ENCODE data around the gene WDPCP. TPM values are rescaled to one million over a fixed set of nuclear protein-coding genes. Genes with fewer than 3 reads are reported as not detected.

WDPCP gene
- total and polyA plus RNA-seq, 2 of the 8 experiments (the other 6 are each of a cell fraction or from before 2014, with no cell fraction given) = 9.3 to 25.8 TPM

DNA sequence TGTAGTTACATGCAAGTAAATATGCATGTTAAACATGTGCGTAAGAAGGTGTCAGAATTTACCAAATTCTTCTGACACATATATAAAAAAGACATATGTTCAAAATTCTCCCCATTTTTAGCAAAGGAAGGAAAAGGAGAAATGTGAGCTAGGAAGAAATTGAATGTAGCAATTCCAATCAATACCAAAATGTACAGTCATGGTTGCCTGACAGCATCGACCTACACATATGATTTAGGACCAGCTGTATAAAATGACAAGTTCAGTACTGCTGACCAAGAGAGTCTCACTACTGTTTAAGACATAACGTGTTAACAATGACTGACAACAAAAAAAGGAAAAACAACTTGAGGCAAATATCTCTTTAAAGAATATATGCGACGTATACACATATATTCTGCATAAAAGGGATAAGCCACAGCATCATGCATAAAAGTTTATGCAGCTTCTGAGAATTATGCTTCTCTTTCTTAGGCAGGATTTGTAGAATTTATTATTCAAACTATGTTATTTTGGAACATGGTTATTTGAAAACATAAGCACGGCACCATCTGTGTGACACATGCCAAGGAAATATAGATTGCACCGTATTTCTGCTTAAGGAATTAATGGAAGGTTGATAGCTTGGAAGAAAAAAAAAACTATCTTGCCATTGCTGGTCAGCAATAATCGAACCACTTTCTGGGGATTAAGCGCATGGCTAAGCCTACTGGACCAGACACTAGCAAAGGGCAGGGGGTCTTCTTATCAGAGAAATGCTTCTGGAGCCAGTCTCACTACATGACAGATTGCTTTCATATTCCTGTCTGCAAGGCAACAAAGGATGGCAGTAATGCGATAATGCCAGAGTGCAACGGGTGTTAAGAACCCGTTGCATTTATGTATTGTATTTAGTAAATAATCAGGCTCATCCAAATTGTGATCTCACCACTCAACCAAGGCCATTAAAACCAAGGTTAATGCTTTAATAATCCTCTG is 154.0 kb downstream of the WDPCP start:
- no peak overlapping the region for H3K56ac ChIP-seq (replicated peaks; ENCODE audit: insufficient read length, low read depth, low read length)
- H3K9me3 ChIP-seq (ENCODE audit: insufficient read depth in 2 of 2, low read depth in 1 of 2, low read length in 1 of 2) = peaks cover 0 to 2% of the 10 kb centered on the region in 2 experiments; a peak in 1 of 4 replicates
- no peak overlapping the region for H3K14ac ChIP-seq (ENCODE audit: insufficient read length)
- H3K9ac ChIP-seq (replicated peaks in 1 of 4; ENCODE audit: extremely low read depth in 1 of 4, low read depth in 3 of 4, low read length in 3 of 4) = no peak overlapping the region
- 94% methylated on average over 12 of the region's 12 CpGs; no CpG with 5 or more reads in 1 of the 2 experiments for WGBS, 2 experiments (ENCODE audit: extremely low coverage in 1 of 2, insufficient coverage in 1 of 2, insufficient read length in 1 of 2, insufficient replicate concordance in 2 of 2, low coverage in 1 of 2, low lambda C conversion rate in 2 of 2, missing lambda C conversion rate in 1 of 2)
- H3K4me3 ChIP-seq (ENCODE audit: extremely low read depth in 1 of 4, insufficient read depth in 2 of 4, low read depth in 3 of 4, low read length in 4 of 4) = no peak overlapping the region
- no peak for TF ChIP-seq CREB1 (IDR thresholded peaks at IDR 0.05)
- TF ChIP-seq EP300 (IDR thresholded peaks at IDR 0.05; ENCODE audit: borderline replicate concordance in 1 of 2, low read depth in 2 of 2, low read length in 2 of 2) = no peak
- no peak for TF ChIP-seq EZH2 (IDR thresholded peaks at IDR 0.05; ENCODE audit: low read depth, low read length, severe bottlenecking)
- no peaks in the 10 kb centered on the region for H3K27me3 ChIP-seq (replicated peaks in 1 of 4; ENCODE audit: control insufficient read depth in 3 of 4, extremely low read depth in 1 of 4, insufficient read depth in 3 of 4, low read length in 3 of 4)
- H2BK12ac ChIP-seq (ENCODE audit: low read depth, low read length) = no peak overlapping the region
- H2BK120ac ChIP-seq (replicated peaks; ENCODE audit: low read depth, low read length) = no peak overlapping the region
- no peaks in the 10 kb centered on the region; the same call in 1 of the 2 replicates for H3K23me2 ChIP-seq (ENCODE audit: low read depth, low read length)
- H3K4ac ChIP-seq (replicated peaks; ENCODE audit: insufficient read length, low read depth, low read length) = no peak overlapping the region
- H3K4me2 ChIP-seq (ENCODE audit: insufficient read depth in 1 of 2, low read depth in 2 of 2, low read length in 2 of 2) = no peak overlapping the region
- ChIA-PET CTCF (ENCODE audit: partially characterized antibody) (interaction anchor here (0.7 to 1.3 kb wide), 3 partner anchors 9 to 448 kb away, joined by 3 to 7 read pairs (median 4); no protein-coding TSS in a partner anchor), POLR2A (ENCODE audit: partially characterized antibody) (no interaction called here)
- no peak for DNase-seq (ENCODE audit: low read depth in 1 of 2, low spot score in 2 of 2)
- H3K27ac ChIP-seq (ENCODE audit: low read depth, low read length) = no peak overlapping the region
- no peak overlapping the region for H4K8ac ChIP-seq (ENCODE audit: extremely low read depth, insufficient read depth, low read length)
- no peaks in the 10 kb centered on the region for H3K79me1 ChIP-seq (ENCODE audit: low read depth, low read length)
- H4K91ac ChIP-seq (replicated peaks; ENCODE audit: insufficient read length, low read length) = no peak overlapping the region
- H3K18ac ChIP-seq (ENCODE audit: extremely low read depth, low read length) = no peak overlapping the region
- no peak for FAIRE-seq
- H2BK15ac ChIP-seq (ENCODE audit: low read length) = no peak overlapping the region
- no peak overlapping the region for H4K5ac ChIP-seq (ENCODE audit: insufficient read length, low read depth, low read length)
- no peaks in the 10 kb centered on the region for H4K20me1 ChIP-seq (replicated peaks in 1 of 2; ENCODE audit: control insufficient read depth in 1 of 2, insufficient read depth in 2 of 2, low read length in 2 of 2)
- H3K36me3 ChIP-seq (ENCODE audit: control insufficient read depth in 2 of 4, insufficient read depth in 4 of 4, low read length in 3 of 4) = no peaks in the 10 kb centered on the region; a peak in 2 of 8 replicates
- H2BK5ac ChIP-seq (ENCODE audit: low read depth, low read length) = no peak overlapping the region
- no peak overlapping the region for H3K23ac ChIP-seq (ENCODE audit: insufficient read length)
- H3K4me1 ChIP-seq (replicated peaks in 1 of 4; ENCODE audit: control insufficient read depth in 3 of 4, insufficient read depth in 4 of 4, low read length in 3 of 4) = no peaks in the 10 kb centered on the region
- no peak overlapping the region for H2BK20ac ChIP-seq (ENCODE audit: low read length)
- H2AFZ ChIP-seq (ENCODE audit: low read length) = no peak overlapping the region
- H2AK5ac ChIP-seq (ENCODE audit: low read depth, low read length) = no peak overlapping the region
- H3K79me2 ChIP-seq (ENCODE audit: control insufficient read depth in 1 of 2, insufficient read depth in 2 of 2, low read length in 2 of 2) = no peaks in the 10 kb centered on the region
